SU-DHL-6 (cell line): ENCODE results near the gene NEK3.

Experiments used
- CTCF ChIP-seq: fragments of 200-600 bp; sonication (generic); IDR thresholded peaks from one replicate; pipeline ENCODE4 v1.5.1; 2017; ENCODE audit warnings: antibody characterized with exemption, mild to moderate bottlenecking, low read length, moderate library complexity; ENCODE audit not compliant: insufficient read depth, poor library complexity, severe bottlenecking
- EZH2phosphoT487 ChIP-seq: fragments of 200-600 bp; sonication (generic), shearing (Covaris generic); conservative IDR thresholded peaks from 2 replicates; pipeline ENCODE4 v1.6.1; 2018; ENCODE audit warnings: mild to moderate bottlenecking, antibody characterized with exemption, low read length, moderate library complexity, mixed read lengths

GRCh38 chr13:52127378-52127777 lies 32.0 kb downstream of the NEK3 start:
- TF ChIP-seq EZH2phosphoT487 (no peak), CTCF (no peak)
